ENCODE data around the gene CRTAC1. TPM values are rescaled to one million over a fixed set of nuclear protein-coding genes. Genes with fewer than 3 reads are reported as not detected.
A peak's percentile ranks its signal among the peaks of the same experiment; 100 is the strongest.

Gene CRTAC1
- total and polyA plus RNA-seq, 9 of the 15 experiments (the other 6 are each of a cell fraction or from before 2014, with no cell fraction given): not detected

GRCh38 chr10:97858001-97858439, 172.4 kb downstream of the CRTAC1 start:
- Histone ChIP-seq H3K79me2 (ENCODE audit: control insufficient read depth, insufficient read depth, low read length) (no peaks in the 10 kb centered on the region), H3K9me3 (replicated peaks; ENCODE audit: control insufficient read depth, insufficient read depth, low read depth, low read length) (no peaks in the 10 kb centered on the region), H3K9ac (ENCODE audit: insufficient read depth in 1 of 2, low read depth in 2 of 2, low read length in 2 of 2) (no peak overlapping the region), H2AFZ (ENCODE audit: low read depth, low read length) (no peak overlapping the region), H3K27ac (ENCODE audit: extremely low read depth, low read depth, low read length) (no peak overlapping the region), H3K4me2 (ENCODE audit: insufficient read depth, low read length) (no peak overlapping the region), H3K27me3 (ENCODE audit: control insufficient read depth in 2 of 2, insufficient read depth in 2 of 2, low read length in 2 of 2) (peaks cover under 1 to 34% of the 10 kb centered on the region in 2 experiments; a peak in 4 of 5 replicates), H4K20me1 (replicated peaks; ENCODE audit: control insufficient read depth, insufficient read depth, low read length) (no peaks in the 10 kb centered on the region), H3K4me1 (replicated peaks in 1 of 2; ENCODE audit: control insufficient read depth in 2 of 2, insufficient read depth in 2 of 2, low read length in 2 of 2) (no peaks in the 10 kb centered on the region), H3K9me1 (ENCODE audit: control insufficient read depth, insufficient read depth, low read length) (no peaks in the 10 kb centered on the region), H3K36me3 (ENCODE audit: control insufficient read depth, insufficient read depth, low read length) (no peaks in the 10 kb centered on the region), H3K4me3 (no peak overlapping the region)
- ChIA-PET CTCF (ENCODE audit: low intra/inter-chr PET ratio) (no interaction called here), POLR2A (no interaction called here)
- DNase-seq (ENCODE audit: extremely low read depth in 1 of 4, low spot score in 3 of 4) (no peak), ATAC-seq (no peak), FAIRE-seq (no peak)
- BruUV-seq (replicated peaks): no TSS peak
- TF ChIP-seq KDM1A (IDR thresholded peaks at IDR 0.05) (0 out of 4 replicates have a peak, but pooled peaks of 1 of the 2 experiments have one; percentile 26), CBFA2T3 (IDR thresholded peaks at IDR 0.05) (peak; percentile 38; the same call in 1 of the 2 replicates), MLLT1 (IDR thresholded peaks at IDR 0.05) (no peak), U2AF1 (optimal IDR thresholded peaks at IDR 0.05; ENCODE audit: low read depth, low read length) (no peak), NR2C2 (CRISPR knock-in tag; IDR thresholded peaks at IDR 0.05) (no peak), NR2C2 (tag; IDR thresholded peaks at IDR 0.05) (peak; percentile 31; the same call in 1 of the 2 replicates), RCOR1 (IDR thresholded peaks at IDR 0.05; ENCODE audit: borderline replicate concordance in 1 of 2, low read depth in 2 of 2, low read length in 2 of 2) (0 out of 4 replicates have a peak, but pooled peaks of 1 of the 2 experiments have one; percentile 40), ZC3H8 (IDR thresholded peaks at IDR 0.05) (no peak)
- 0% methylated on average over 1 of the region's 1 CpG for WGBS (ENCODE audit: insufficient coverage, low coverage, missing lambda C conversion rate)
- in situ Hi-C loops (cut with MboI) (loop anchor here (25.0 kb wide), 1 partner anchor 96 kb away; the partner anchor contains the start of gene SFRP5), intact Hi-C loops (cut with micrococcal nuclease) (no loop called here)
